Neural cell (in vitro differentiated cells): ENCODE measurements around the gene DSC1. TPM values are rescaled to one million over a fixed set of nuclear protein-coding genes. Genes with fewer than 3 reads are reported as not detected.

Source experiments
- H2AFZ ChIP-seq: fragments of 200-600, 300-800 bp; sonication (generic), shearing (Covaris generic); 2 replicates; pipeline ENCODE4 v1.6.0; 2014; ENCODE audit warnings: low read depth, mild to moderate bottlenecking, antibody characterized with exemption, low read length, moderate library complexity
- H3F3A ChIP-seq: fragments of 200-600 bp; shearing (Covaris generic); 2 replicates; pipeline ENCODE4 v1.6.1; 2016; ENCODE audit warnings: mild to moderate bottlenecking, moderate library complexity, mixed read lengths, antibody characterized with exemption, low read length; ENCODE audit not compliant: insufficient read depth, poor library complexity, severe bottlenecking
- H3K27ac ChIP-seq: fragments of 200-600, 300-800 bp; sonication (generic), shearing (Covaris generic); 2 replicates; pipeline ENCODE4 v1.5.1; 2014; ENCODE audit warnings: mild to moderate bottlenecking, low read length, moderate library complexity
- H3K27me3 ChIP-seq: fragments of 300-800, 200-600 bp; sonication (generic), shearing (Covaris generic); 2 replicates; pipeline ENCODE4 v1.6.0; 2014; ENCODE audit warnings: mild to moderate bottlenecking, low read depth, low read length, moderate library complexity; ENCODE audit not compliant: insufficient read depth
- H3K36me3 ChIP-seq: fragments of 300-800, 200-600 bp; sonication (generic), shearing (Covaris generic); 2 replicates; pipeline ENCODE4 v1.5.1; 2014; ENCODE audit warnings: mild to moderate bottlenecking, antibody characterized with exemption, low read length, moderate library complexity; ENCODE audit not compliant: insufficient read depth
- H3K4me2 ChIP-seq: fragments of 300-800, 200-600 bp; sonication (generic), shearing (Covaris generic); 2 replicates; pipeline ENCODE4 v1.6.0; 2014; ENCODE audit warnings: mild to moderate bottlenecking, low read length
- H3K4me3 ChIP-seq: fragments of 300-800, 200-600 bp; sonication (generic), shearing (Covaris generic); 2 replicates; pipeline ENCODE4 v1.5.1; 2014; ENCODE audit warnings: mild to moderate bottlenecking, low read length, moderate library complexity
- H3K79me2 ChIP-seq: fragments of 200-600 bp; shearing (Covaris generic); replicated peaks from 2 replicates; pipeline ENCODE4 v1.6.0; 2014; ENCODE audit warnings: mild to moderate bottlenecking, low read length, moderate library complexity; ENCODE audit not compliant: insufficient read depth
- H3K9ac ChIP-seq: fragments of 300-800, 200-600 bp; sonication (generic), shearing (Covaris generic); 2 replicates; pipeline ENCODE4 v1.6.1; 2016; ENCODE audit warnings: mild to moderate bottlenecking, low read length, mixed read lengths
- H3K9me2 ChIP-seq: fragments of 200-600 bp; shearing (Covaris generic); 2 replicates; pipeline ENCODE4 v1.6.1; 2016; ENCODE audit warnings: mild to moderate bottlenecking, low read length, mixed read lengths; ENCODE audit not compliant: insufficient read depth
- H3K9me3 ChIP-seq: fragments of 200-600, 300-800 bp; sonication (generic), shearing (Covaris generic); 2 replicates; pipeline ENCODE4 v1.6.1; 2016; ENCODE audit warnings: mild to moderate bottlenecking, mixed run types, low read length, moderate library complexity, mixed read lengths
- H4K20me1 ChIP-seq: fragments of 200-600 bp; shearing (Covaris generic); 2 replicates; pipeline ENCODE4 v1.6.1; 2016; ENCODE audit warnings: mild to moderate bottlenecking, mixed run types; ENCODE audit not compliant: insufficient read depth
- EP300 ChIP-seq: fragments of 450-650 bp; conservative IDR thresholded peaks from 2 replicates; pipeline ENCODE4 v1.6.1; 2014; ENCODE audit warnings: antibody characterized with exemption, mild to moderate bottlenecking, moderate library complexity; ENCODE audit not compliant: poor library complexity, severe bottlenecking
- EZH2 ChIP-seq: fragments of 200-600, 300-800 bp; shearing (Covaris generic), sonication (generic); IDR thresholded peaks from 2 replicates; pipeline ENCODE4 v1.6.1; 2014; ENCODE audit warnings: antibody characterized with exemption, low read length, borderline replicate concordance, mild to moderate bottlenecking; ENCODE audit not compliant: insufficient read depth, poor library complexity, severe bottlenecking
- MXI1 ChIP-seq: fragments of 450-650 bp; conservative IDR thresholded peaks from 2 replicates; pipeline ENCODE4 v1.6.1; 2014; ENCODE audit warnings: antibody characterized with exemption, mild to moderate bottlenecking; ENCODE audit not compliant: poor library complexity, severe bottlenecking
- POLR2AphosphoS5 ChIP-seq: IDR thresholded peaks from 2 replicates; pipeline ENCODE4 v1.6.1; 2012
- RAD21 ChIP-seq: fragments of 450-650 bp; conservative IDR thresholded peaks from 2 replicates; pipeline ENCODE4 v1.6.1; 2014; ENCODE audit warnings: antibody characterized with exemption, mild to moderate bottlenecking, moderate library complexity
- SMC3 ChIP-seq: fragments of 450-650 bp; conservative IDR thresholded peaks from 2 replicates; pipeline ENCODE4 v1.6.1; 2014; ENCODE audit warnings: antibody characterized with exemption, mild to moderate bottlenecking, moderate library complexity; ENCODE audit not compliant: poor library complexity
- polyA plus RNA-seq: library from polyadenylated mRNA; depleted of rRNA; stranded (reverse); fragments of >200 nt; gene quantifications from 2 replicates; pipeline ENCODE4 v1.2.3, GENCODE V29; 2014
- TF ChIP-seq, protein P1 (sequence below): IDR thresholded peaks from 2 replicates; pipeline ENCODE4 v1.6.1; 2012; ENCODE audit warnings: borderline replicate concordance
- TF ChIP-seq, protein P2 (sequence below): fragments of 450-650 bp; IDR thresholded peaks from 2 replicates; pipeline ENCODE4 v1.5.1; 2014; ENCODE audit warnings: antibody characterized with exemption, mild to moderate bottlenecking, moderate library complexity; ENCODE audit not compliant: poor library complexity, severe bottlenecking

Gene DSC1
- polyA plus RNA-seq, 1 donor from 2014 or later: not detected

DNA sequence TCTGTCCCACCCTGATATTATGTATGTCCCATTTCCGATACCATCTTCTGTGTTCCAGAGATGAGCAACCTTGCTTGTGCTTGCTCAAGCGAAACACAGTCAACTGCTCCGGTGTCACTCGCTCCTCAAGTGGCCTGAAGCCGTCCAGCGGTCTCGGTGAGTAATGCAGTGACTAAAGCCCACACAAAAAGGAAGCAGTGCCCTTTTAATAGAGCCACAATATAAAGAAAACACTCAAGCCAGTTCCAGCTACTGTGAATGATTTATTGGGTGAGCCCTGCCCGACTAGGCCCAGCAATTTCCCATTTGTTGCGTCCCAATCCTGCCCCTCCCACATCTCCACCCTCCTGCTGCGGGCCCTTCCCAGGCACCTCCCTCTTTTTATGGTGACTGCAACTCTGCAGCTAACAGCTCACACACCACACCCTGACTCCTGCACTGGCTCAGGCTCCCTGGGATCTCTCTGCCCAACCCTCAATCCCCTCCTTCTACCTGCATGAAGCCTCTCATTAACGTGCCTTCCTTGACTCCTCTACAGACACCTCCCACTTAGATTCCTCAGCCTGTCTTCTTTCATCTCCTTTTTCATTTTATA lies 44.2 kb upstream of the DSC1 start:
- Histone ChIP-seq H2AFZ (no peak overlapping the region), H3K9me2 (no peaks in the 10 kb centered on the region), H3K4me2 (no peak overlapping the region), H3K79me2 (no peaks in the 10 kb centered on the region), H3K36me3 (no peaks in the 10 kb centered on the region), H3K27me3 (no peaks in the 10 kb centered on the region), H3K9me3 (no peaks in the 10 kb centered on the region), H4K20me1 (no peaks in the 10 kb centered on the region), H3K4me3 (no peak overlapping the region), H3K9ac (no peak overlapping the region), H3F3A (no peaks in the 10 kb centered on the region), H3K27ac (no peak overlapping the region)
- TF ChIP-seq RAD21 (no peak), EP300 (no peak)
- TF ChIP-seq, protein P1, sequence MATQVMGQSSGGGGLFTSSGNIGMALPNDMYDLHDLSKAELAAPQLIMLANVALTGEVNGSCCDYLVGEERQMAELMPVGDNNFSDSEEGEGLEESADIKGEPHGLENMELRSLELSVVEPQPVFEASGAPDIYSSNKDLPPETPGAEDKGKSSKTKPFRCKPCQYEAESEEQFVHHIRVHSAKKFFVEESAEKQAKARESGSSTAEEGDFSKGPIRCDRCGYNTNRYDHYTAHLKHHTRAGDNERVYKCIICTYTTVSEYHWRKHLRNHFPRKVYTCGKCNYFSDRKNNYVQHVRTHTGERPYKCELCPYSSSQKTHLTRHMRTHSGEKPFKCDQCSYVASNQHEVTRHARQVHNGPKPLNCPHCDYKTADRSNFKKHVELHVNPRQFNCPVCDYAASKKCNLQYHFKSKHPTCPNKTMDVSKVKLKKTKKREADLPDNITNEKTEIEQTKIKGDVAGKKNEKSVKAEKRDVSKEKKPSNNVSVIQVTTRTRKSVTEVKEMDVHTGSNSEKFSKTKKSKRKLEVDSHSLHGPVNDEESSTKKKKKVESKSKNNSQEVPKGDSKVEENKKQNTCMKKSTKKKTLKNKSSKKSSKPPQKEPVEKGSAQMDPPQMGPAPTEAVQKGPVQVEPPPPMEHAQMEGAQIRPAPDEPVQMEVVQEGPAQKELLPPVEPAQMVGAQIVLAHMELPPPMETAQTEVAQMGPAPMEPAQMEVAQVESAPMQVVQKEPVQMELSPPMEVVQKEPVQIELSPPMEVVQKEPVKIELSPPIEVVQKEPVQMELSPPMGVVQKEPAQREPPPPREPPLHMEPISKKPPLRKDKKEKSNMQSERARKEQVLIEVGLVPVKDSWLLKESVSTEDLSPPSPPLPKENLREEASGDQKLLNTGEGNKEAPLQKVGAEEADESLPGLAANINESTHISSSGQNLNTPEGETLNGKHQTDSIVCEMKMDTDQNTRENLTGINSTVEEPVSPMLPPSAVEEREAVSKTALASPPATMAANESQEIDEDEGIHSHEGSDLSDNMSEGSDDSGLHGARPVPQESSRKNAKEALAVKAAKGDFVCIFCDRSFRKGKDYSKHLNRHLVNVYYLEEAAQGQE: no peak

DNA sequence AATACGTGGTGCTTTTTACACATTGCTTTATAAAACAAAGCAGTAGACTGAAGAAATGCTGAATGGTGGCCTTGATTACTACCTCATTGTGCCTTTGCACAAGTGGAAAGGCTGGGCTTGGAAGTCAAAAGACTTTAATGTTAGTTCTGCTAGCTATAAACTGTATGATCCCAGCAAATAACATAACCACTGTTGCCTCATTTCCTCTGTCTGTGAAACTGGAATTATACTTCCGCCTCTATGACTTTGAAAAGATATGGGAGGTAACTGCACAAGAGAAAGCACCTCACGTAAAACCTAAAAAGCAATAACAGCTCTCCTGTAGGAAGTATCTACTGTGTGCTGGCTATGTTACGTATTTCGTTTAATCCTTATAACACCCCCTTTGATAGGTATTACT lies 43.4 kb upstream of the DSC1 start:
- Histone ChIP-seq H3K9me2 (no peaks in the 10 kb centered on the region), H3K9ac (no peak overlapping the region), H3K4me2 (no peak overlapping the region), H3K27ac (no peak overlapping the region), H3K79me2 (no peaks in the 10 kb centered on the region), H3K9me3 (no peaks in the 10 kb centered on the region), H3K36me3 (no peaks in the 10 kb centered on the region), H2AFZ (no peak overlapping the region), H3K27me3 (no peaks in the 10 kb centered on the region), H4K20me1 (no peaks in the 10 kb centered on the region), H3K4me3 (no peak overlapping the region), H3F3A (no peaks in the 10 kb centered on the region)
- TF ChIP-seq EZH2: no peak
- no peak for TF ChIP-seq EP300
- no peak for TF ChIP-seq POLR2AphosphoS5
- TF ChIP-seq MXI1: no peak
- TF ChIP-seq, protein P2, sequence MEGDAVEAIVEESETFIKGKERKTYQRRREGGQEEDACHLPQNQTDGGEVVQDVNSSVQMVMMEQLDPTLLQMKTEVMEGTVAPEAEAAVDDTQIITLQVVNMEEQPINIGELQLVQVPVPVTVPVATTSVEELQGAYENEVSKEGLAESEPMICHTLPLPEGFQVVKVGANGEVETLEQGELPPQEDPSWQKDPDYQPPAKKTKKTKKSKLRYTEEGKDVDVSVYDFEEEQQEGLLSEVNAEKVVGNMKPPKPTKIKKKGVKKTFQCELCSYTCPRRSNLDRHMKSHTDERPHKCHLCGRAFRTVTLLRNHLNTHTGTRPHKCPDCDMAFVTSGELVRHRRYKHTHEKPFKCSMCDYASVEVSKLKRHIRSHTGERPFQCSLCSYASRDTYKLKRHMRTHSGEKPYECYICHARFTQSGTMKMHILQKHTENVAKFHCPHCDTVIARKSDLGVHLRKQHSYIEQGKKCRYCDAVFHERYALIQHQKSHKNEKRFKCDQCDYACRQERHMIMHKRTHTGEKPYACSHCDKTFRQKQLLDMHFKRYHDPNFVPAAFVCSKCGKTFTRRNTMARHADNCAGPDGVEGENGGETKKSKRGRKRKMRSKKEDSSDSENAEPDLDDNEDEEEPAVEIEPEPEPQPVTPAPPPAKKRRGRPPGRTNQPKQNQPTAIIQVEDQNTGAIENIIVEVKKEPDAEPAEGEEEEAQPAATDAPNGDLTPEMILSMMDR: no peak

DNA sequence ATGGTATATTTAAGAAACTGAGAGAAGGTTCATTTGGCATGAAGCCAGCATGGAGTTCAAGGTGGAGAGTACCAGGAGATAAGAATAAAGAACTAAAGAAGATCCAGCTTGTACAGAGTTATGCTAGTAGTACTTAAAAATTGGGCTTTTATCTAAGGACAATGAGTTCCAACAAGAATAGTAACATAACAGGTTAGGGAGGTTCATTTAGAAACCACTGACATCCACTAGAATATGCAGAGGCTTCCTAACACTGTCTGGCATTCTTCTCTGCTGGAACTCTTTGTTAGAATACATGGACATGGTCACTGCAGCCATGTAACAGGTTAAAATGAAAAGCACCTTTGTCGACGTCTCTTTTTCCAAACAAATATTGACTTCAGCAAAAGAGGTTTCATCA lies 42.6 kb upstream of the DSC1 start:
- H3K9ac ChIP-seq: no peak overlapping the region
- no peaks in the 10 kb centered on the region for H3K79me2 ChIP-seq
- no peaks in the 10 kb centered on the region for H3K27me3 ChIP-seq
- H3F3A ChIP-seq: no peaks in the 10 kb centered on the region
- H3K9me2 ChIP-seq: no peaks in the 10 kb centered on the region
- no peak overlapping the region for H3K4me3 ChIP-seq
- H4K20me1 ChIP-seq: no peaks in the 10 kb centered on the region
- no peaks in the 10 kb centered on the region for H3K36me3 ChIP-seq
- no peak overlapping the region for H3K27ac ChIP-seq
- no peaks in the 10 kb centered on the region for H3K9me3 ChIP-seq
- TF ChIP-seq EZH2: no peak
- no peak for TF ChIP-seq SMC3
- TF ChIP-seq, protein P1: no peak
- H2AFZ ChIP-seq: no peak overlapping the region
- no peak overlapping the region for H3K4me2 ChIP-seq
